Left colon (tissue), 2 donors: ENCODE measurements around the gene ZIC4. TPM values are rescaled to one million over a fixed set of nuclear protein-coding genes. Genes with fewer than 3 reads are reported as not detected.

Experiments used
- ATAC-seq: fragments of 200-7000 bp; cut with Tn5 transposase; one replicate; pipeline ENCODE4 v1.9.1; 2020; ENCODE audit warnings: mild to moderate bottlenecking, moderate library complexity
- DNase-seq, 2 donors: peaks; one replicate each; pipeline ENCODE4 v3.0.0-alpha.2; 2020
- intact Hi-C, 2 donors: fragments of 100-400 bp; cut with DNase I in 1 of 2; cut with micrococcal nuclease in 1 of 2; formaldehyde crosslinking; loops; one replicate each; pipeline versions ENCODE4 v1.11.2 to v1.14.0; 2022; cut with DNase I, micrococcal nuclease
- total RNA-seq, 2 donors: library from RNA; stranded (reverse); fragmentation: NEBNext Ultra II Directional; extraction: Animal tissue kit (Norgen Biotek cat#: 25700); gene quantifications; one replicate each; pipeline ENCODE4 v1.2.1, GENCODE V29; 2021
- donor health status: DM: no; HTN: no; CAD: no.
- donor health status: DM: yes; HTN: yes; CAD: no.

Gene ZIC4
- total RNA-seq, 2 donors from 2014 or later, result not detected

DNA sequence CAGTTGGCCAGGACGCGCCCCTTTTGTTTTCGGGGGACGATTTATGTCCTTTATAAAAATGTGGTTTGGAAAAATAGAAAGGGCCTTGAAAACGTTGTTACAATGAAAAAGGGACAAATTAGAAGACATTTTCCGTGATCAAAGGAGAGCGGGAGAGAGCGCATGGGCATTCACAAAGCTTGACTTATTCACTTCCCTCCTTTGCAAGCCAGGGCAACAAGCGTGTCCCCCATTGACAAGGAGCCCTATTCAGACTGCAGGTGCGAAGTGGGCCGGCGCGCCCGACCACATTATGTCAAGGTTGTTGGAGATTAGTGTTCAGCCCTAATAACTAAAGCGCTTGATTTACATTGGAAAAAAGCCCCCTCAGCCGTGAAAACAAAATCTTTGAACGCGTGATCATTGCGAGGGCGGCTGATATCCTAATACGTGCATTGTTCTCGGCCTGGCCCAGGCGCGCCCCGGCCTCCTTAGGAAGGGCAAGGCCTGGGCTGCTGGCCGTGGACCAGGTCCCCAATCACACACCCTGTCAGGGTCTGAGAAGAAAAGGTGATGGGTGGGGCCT, 25.9 kb downstream of the ZIC4 start:
- no peak for DNase-seq
- ATAC-seq, result no peak
- intact Hi-C loops, result no loop called here

DNA sequence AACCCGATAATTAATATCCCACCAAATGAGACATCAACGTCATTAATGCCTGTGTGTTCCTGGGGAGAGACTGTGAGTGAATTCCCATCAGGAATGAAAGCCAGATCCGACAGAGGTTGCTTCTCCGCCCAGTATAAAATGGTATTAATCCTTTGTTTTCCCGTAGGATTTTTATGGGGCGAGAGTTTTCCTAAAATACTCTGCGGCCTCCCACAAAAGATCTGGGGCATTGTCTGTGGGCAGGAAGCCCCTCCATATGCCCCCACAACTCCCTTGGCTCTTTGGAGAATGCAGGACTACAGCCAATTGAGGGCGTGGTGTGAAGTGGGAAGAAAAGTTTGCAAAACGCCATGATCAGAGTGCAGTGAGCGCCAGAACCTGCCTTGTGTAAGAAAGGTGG, 26.7 kb downstream of the ZIC4 start:
- ATAC-seq (no peak), DNase-seq (no peak)
- intact Hi-C loops, result no loop called here

DNA sequence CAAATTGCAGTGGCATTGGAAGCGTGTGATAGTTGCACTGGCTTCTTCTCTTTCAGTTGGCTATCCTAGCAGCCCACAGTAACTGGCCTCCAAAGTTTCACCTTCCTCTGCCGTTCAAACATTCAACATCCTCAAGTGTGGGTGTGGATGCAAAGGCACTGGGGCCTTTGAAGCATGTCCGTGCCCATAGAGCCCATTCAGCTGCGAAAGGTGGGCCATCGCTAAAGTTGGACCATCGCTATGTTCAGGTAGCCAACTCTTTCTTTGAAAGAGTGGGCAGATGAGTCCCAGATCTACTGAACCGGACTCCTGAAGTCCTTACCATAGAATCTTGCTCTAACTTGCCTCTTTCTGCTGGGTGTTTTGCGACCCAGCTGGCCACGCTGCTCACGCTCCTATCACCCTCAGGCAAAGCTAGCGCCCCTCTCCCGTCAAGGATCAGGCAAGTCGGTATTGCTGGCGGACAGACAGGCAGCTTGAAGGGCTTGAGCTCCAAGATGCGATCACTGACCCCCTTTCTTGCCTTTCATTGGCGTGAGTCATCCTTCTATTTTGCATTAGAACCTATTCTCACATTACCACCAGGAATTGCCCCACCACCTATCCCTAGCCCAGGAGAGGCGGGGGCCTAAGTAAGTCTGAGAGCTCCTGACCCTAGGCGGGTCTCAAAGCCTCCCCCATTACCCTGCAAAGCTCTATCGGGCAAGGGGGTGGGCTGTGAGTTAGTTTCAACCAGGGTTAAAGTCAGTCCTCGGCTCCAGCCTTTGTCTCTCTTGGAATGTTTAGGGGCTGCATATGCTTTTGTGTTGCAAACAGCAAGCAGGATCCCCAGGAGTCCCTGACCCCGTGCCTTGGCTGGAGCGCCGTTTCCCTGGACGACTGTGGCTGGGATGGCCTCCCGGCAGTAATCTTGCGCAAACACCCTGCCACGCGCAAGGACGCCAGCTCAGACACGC, 28.7 kb downstream of the ZIC4 start:
- intact Hi-C loops, result no loop called here

DNA sequence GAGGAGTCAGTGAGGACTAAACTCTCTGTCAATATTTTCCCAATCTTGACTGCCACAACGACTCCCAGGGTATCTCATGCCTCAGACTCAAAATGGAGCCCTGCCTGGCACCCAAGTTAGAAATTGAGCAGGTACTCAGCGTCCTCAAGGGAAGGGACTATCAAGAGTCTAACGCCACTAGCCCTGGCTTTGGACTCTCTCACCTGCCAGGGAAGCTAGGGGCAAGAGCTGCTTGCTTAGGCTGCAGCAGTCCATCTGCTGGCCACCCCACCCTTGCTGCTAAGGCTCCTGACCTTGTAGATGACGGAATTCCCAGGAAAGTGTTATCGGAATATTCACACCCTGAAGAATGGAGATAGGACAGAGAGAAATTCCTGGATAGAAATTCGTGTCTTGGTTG, 33.0 kb downstream of the ZIC4 start:
- ATAC-seq, result no peak
- intact Hi-C loops, result no loop called here

More for the DNA sequence above, 28.7 kb downstream of the ZIC4 start:
- no peak for DNase-seq
- no peak for ATAC-seq

DNA sequence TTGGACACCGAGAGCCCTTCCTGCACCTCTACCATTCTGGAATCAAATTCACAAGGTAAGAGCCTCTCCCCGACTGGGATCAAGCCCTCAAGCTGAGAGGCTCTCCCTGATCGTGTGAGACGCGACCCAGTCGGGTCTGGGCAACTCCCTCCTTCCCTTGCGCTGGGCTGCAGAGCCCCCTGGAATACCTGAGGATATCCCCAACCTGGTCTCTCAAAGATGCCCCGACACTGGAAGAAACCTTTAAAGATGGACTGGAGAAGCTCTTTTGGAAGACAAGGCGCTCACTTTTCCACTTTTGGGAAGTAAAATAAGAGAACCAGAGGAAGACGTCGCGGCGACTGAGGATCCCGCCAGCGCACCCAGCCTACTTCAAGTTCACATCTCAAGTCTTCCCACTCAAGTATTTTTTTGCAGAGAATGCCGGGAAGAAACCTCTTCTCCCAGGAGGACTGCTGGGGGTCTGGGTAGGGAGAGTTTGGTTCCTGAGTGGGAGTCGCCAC, 33.8 kb downstream of the ZIC4 start:
- DNase-seq (no peak), ATAC-seq (no peak)
- intact Hi-C loops, result no loop called here

More for the DNA sequence above, 33.0 kb downstream of the ZIC4 start:
- DNase-seq, result no peak

DNA sequence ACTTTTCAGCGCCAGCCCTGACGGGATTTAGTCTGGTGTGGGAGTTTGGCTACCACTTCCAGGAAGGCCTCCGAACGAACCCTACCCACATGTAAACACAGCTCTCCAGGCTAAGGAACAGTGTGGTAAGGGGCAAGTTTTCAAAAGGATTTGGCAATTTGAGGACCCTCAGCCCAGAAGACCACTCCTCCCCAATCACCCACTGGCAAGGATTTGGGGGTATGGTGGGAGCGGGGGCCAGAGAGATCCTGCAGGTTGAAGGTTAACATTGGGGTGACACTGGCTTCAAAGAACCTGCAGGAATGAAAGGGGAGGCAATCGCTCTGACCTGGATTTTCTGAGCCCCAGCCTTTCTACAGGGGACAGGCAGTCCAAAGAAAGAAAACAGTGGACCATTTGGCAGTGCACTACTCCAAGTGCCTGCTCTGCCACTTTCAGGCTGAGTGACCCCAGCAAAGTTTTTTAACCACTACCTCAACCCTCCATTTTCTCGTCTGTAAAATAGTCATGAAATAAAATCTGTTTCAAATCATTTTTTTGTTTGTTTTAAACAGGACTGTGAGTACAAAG, 34.5 kb downstream of the ZIC4 start:
- no peak for ATAC-seq
- intact Hi-C loops, result no loop called here
- DNase-seq, result no peak

DNA sequence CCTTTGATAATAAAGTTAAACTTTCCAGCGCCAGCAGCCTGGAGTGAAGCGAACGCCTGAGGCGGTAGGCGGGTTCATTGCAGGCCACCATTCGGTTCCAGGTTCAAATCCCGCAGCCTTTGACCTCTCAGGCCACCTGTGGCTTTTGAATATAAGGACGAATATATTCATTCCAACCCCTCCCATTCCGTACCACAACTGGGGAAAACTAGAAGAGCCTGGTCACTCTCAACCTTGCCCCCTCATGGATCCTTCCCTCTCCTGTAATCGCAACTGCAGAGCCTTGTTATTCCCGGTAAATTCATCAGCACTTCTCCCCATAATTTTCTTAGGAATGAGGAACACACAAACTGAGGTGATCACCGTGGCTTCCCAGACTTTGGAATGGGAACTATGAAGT, 35.2 kb downstream of the ZIC4 start:
- ATAC-seq (no peak), DNase-seq (no peak)
- intact Hi-C loops, result no loop called here

DNA sequence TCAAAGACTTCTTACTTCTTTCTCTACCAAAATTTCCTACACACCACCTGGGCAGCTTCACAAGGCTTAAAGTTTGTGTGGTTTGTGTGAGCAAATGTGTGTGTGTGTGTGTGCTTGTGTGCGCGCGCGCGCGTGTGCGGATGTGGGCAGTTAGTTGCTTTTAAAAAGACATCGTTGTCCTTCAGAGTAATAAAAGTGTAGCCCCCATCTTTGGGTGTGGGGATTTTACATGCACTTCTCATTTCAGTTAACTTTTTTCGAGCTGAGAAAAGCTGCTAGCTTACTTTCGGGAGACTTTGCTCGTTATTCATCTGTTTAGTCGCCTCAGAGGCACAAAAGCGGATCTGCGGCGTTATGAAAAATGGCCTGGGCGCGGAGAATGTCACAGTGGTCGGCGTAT, 36.0 kb downstream of the ZIC4 start:
- ATAC-seq, result no peak
- intact Hi-C loops, result no loop called here
- DNase-seq, result no peak

DNA sequence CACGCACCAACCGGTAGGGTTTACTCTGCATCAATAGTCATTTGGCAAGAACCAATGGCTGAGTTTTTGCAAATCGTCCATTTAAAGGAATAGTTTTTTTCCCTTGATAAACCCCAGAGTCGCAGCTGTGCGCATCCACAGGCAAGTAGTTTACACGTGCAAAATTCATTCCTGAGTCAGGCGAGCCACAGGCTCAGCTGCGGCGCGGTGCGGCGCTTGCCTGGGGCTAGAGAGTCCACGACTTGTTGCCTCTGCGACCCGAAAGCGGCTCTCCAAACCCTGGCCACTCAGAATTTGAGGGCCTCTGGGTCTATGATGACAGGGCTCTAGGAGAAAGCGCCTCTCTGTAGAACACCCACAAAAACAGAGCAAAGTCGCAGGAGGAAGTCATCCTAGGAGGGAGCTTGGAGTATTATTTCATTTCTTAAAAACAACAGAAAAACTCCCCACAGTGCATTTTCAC, 36.7 kb downstream of the ZIC4 start:
- intact Hi-C loops, result no loop called here
- ATAC-seq (no peak), DNase-seq (no peak)

DNA sequence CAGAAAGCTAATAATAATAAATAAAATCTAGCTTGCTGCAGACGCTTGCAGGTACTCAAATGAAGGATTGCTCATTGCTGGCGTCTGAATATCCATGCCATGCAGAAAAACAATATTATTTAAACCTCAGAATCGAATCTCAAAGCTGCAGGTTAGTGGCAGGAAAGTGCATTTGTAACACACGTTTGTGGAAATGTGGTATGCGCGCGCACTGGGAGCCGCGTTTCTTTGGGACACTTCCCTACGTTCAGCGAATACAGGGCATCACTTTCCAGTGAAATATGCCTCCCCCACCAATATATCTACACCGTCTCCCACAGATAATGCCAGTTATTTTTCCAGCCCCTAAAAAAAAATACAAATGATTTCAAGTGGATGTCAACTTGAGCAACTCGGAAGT, 37.1 kb downstream of the ZIC4 start:
- ATAC-seq, result no peak
- no peak for DNase-seq
- intact Hi-C loops, result no loop called here

DNA sequence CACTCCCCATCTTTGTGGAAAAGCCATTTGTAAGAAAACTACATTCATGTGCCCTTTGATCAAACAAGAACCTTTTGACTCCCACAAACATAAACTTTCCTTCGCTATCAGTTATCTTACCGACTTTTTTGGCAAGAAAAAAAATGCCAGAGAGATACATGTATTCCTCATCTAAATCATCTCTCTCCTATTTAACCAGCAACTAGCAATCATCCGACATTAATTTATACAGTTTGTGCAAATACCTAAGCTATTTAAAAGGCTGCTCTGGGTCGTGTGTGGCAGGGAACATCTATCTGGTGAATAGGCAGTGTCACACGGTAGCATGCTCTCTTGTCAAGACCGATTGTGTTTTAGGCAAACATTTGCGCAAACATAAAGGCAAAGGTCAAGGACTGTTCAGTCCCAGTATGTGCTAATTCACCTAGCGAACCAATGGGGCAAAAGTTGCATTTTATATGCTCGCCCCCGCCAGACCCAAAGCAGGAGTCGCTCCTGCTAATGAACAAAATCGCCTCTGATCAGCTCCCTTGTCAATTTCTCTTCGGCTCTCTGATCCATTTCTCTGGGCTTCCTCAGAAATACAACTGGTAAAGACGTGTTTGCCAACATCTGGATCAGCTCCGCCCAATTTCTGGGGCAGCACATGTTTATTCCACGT, 37.7 kb downstream of the ZIC4 start:
- ATAC-seq (no peak), DNase-seq (no peak)
- intact Hi-C loops, result no loop called here

DNA sequence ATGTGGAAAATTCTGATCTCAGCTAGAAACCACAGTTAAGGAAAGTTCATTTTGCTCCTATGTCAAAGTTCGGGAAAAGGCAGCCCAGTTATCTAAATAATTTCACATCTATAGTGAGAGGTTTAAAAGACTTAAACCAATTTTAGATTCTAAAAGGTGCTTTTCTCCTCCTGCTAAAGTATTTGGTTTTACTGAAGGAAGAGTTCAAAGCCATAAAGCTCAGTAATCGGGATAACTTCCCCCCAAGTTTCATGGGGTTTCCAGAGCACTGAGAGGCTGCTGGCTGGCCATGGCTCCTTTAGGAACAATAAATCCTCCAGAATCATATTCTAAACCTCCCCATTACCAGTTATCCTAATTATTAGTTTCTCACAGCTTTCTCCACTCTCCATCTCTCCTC, 38.2 kb downstream of the ZIC4 start:
- ATAC-seq, result no peak
- intact Hi-C loops, result no loop called here
- DNase-seq, result no peak

DNA sequence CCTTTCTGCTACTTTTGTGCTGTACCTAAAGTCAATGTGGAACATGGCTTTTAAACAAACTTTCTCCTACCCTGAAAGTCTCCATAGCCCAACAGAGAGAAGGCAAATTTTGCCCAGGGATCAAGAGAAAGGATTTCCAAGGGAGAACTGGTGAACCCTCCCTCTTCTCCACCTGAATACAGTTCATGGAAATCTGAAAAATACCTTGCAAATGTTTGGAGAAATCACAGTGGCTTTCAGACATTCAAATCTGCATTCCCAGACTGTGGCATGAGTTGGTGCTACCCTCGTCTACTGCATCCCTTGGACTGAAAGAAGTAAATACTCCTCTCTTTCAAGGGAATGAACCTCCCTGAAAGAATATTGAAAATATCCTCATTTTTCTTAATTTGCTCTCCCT, 38.7 kb downstream of the ZIC4 start:
- intact Hi-C loops, result no loop called here
- no peak for ATAC-seq

DNA sequence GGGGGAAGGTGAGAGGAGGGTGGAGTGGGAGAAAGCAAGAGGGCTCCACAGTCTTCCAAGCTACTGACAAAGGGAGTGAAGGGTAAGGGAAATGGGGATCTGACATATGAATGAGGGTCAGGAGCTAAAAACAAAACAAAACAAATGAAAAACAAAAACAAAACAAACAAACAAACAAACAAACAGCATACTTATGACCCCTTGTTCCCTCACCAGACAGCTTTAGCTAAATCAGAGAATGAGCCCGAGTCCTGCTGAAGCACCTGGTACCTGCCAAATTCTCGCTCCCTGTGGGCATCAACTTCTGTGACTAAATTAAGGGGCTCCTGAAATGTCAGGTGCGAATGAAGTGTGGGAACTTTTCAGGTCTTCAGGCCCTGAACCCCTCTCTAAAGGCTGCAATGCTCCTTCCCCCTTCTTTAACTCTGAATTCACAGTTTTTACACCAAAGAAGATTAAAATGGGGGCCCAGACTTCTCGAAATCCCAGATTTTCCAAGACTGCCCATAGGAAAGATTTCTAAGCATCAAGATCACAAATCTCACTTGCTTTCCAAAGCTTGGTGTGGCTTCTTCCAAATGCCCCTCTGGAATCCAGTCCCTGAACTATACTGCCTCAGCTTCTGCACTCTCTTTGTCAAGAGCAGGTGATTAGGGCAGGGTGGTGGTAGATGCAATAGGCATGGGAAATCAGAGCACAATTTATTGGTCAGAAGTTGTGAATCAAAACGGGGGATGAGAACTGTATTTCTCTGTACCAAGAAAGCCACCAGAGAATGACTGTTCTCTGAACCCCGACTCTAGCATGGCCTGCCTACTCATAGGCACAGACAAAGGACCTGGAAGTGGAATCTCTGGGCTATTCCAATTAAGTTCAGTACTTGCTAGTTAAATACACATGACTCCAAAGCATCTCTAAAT, 40.9 kb downstream of the ZIC4 start:
- no peak for DNase-seq

More for the DNA sequence above, 38.7 kb downstream of the ZIC4 start:
- DNase-seq, result no peak

DNA sequence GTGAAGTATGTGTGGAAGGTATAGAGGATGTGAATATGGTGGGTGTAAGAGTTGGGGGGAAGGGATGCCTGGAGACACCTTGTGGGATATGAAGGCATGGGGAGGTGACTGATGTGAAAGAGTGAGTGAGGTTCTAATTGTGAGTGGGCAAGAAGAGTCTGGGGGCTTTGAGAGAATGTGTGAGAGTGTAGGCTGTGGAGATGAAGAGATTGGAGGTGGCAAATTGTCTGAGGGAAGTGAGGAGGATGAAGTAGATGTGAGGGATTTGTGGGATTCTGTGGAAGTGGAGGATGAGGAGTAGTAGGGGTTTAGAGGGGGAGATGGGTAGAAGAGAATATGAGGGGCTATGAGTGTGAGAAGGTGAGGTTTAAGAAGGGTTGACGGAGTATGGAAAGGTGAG, 41.6 kb downstream of the ZIC4 start:
- DNase-seq, result no peak
- intact Hi-C loops, result no loop called here
- no peak for ATAC-seq

More for the DNA sequence above, 40.9 kb downstream of the ZIC4 start:
- intact Hi-C loops, result no loop called here
- ATAC-seq, result no peak

DNA sequence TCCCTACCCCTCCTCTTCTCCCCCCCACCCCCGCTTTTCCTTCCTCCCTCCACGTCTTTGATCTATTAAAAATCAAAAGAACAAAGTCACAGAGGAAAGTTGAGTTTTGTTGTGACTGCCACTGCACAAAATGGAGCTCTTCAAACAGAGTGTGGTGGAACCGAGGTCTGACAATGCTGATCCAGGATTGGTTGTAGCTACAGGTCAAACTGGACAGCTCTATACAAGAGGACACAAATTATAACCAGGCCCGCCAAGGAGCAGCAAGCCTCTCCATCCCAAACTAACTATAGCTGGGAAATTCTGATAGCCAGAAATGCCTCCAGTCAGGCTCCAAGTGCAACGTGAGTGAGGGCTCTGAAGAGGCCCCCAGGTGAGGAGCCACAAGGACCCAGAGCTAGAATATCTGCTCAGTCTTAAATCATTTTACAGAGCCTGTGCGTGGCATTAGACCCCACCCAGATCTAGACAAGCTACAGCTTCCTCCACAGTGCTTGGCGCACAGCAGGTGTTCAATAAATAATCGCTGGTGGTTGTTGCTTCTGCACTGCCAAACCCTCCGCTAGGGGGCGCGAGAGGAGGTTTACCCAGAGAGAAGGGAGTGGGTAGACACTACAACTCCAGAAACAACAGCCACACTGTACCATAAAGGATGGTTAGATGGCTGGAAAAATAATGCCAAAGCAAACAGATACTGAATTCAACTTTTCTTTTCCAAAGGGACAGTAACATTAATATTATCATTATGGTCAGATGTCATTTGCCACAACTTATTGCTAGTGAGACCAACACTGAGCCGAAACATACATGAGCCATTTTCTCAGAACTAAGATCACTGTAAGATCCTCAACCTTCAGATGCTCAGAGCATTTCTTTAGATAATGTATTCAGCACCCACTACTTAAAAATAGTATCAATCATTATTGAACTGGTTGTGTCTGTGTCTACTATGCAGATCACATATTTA, 44.6 kb downstream of the ZIC4 start:
- intact Hi-C loops, result no loop called here
- ATAC-seq, result peak; percentile 42
- DNase-seq, result peak in 1 of 2 donors; percentile 51
